IPS DF 19.7 (cell line): ENCODE results near the gene TP73.
A peak's percentile ranks its signal among the peaks of the same experiment; 100 is the strongest.
"Not testable (repeated sequence)": the region's sequence is repeated elsewhere in the genome, so short reads cannot be mapped to it uniquely, and the experiment has no call there.

Source experiments
- DNase-seq: peaks from one replicate; pipeline ENCODE4 v3.0.0-alpha.2; 2013; ENCODE audit warnings: low read depth, low spot score

Gene TP73

GRCh38 chr1:3741566-3742438 is 89.5 kb downstream of the TP73 start:
- DNase-seq: no peak

DNA sequence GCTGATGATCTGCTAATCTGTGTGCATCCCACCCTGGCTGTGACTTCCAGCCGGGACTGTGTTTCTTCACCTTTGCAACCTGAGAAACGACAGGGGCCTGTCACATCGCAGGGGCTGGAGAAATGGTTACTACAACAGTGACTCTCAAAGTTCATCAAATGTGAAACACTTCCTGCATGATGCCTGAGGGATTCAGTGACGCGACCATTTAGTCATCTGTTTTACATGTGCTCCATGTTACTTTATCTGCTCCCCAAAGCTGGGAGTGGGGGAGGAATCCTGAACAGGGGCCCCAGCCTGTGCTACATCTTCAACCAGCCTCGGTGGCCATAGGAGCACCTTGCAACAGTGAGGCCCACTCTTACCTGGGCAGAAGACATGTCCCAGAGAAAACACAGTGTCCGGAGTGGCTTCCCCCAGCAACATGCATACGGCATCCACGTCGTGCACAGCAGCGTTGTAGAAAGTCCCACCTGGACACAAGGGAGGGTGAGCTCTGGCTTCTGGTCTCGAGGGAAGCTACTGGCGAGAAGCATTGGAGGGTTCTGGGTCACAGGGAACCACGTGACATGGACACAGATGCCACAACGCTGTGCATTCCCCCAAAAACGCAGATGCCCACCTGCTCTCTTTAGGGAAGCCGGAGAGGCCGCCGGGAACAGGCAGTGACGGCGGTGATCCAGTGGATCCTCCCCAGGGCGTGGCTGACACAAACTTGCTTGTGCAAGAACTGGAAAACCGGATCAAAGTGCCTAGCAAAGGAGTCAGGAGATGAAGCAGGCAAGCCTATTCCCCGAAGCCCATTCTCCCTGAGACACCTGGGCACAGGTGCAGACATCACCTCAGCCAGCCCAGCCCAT is 90.4 kb downstream of the TP73 start:
- DNase-seq: no peak

DNA sequence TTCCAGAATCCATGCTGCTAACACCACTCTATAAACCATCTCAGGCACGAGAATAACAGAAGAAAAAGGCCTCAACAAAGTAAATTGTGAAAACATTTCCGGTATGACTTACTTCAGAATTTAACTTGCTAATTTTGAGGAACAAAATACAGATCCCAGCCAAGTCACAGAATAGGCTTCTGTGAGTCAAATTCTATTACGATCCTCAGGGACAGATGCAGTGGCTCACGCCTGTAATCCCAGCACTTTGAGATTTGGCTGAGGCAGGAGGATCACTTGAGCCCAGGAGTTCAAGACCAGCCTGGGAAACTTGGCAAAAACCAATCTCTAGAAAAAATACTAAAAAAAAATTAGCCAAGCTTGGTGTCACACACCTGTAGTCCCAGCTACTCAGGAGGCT is 91.1 kb downstream of the TP73 start:
- DNase-seq: no peak

GRCh38 chr1:3743826-3744225 is 91.5 kb downstream of the TP73 start:
- DNase-seq: no peak

DNA sequence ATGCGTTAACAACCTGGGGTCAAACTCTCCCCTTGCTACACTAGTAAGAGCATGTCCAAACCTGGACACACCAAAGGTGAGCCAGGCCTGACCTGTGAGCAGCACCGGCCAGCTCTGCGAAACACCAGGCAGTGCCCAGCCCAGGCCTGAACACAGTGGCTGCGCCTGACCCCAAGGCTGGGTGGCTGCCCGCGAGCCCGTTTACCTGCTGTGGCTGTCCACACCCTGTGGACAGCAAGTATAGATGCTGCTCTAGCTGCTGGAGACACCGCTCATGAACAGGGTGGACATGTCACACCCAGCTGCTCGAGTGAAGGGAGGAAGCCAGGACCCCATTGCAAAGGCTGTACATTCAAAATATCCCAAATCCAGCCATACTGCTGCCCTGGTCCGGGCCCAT is 92.3 kb downstream of the TP73 start:
- no peak for DNase-seq

GRCh38 chr1:3745071-3745470 is 92.8 kb downstream of the TP73 start:
- no peak for DNase-seq

GRCh38 chr1:3745590-3746381 is 93.5 kb downstream of the TP73 start:
- DNase-seq: no peak

DNA sequence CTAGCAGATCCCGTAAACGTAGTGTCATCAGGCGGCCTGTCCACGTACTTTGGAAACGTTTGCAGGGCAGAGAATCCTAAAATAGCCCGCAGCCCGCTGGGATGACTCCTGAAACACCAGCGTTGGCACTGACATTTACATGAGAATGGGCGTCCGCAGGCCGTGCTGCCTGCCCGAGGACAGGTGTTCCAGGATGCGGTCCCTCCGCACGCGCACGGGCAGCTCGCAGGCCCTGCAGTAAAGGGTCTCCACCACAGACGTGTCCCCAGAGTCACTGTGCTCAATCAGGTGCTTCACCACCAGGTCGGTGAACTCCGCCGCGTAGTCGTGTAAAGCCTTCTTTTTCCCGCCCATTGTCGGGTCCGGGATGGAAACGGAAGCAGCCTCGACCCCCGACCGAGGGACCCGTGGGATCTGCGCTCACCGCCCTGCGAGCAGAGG is 94.1 kb downstream of the TP73 start:
- no peak for DNase-seq

DNA sequence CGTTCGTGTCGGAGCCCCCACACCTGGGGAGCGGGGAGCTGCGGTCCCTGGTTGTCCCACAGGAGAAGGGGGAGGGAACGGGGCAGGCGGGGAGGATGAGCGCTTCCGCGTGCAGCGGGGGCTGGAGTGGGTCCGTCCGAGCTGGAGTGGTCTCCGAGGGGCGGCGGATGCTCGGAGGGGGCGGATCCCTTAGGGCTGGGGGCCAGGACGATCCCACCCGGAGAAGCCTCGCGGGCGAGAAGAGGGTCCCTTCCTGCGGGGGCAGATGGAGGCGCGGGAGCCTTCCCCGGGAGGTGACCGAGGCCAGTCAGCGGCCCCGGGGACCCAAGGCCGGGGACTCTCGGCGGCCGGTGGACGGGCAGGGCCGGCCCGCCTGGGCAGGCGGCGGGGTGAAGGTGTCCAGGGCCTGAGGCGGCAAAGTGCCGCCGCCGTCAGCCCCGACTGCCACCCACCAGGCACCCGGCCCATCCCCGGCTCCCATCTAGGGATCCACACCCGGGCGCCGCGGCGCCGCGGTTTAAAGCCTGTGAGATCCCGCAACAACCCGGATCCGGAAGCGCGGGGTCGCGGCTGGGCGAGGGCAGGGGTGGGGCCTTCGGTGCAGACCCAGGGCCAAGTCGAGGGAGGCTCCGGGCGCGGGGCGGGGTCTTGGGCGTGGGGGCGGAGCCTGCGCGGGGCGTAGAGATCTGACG is 94.7 kb downstream of the TP73 start:
- DNase-seq: peak; percentile 50

GRCh38 chr1:3747522-3747848 is 95.2 kb downstream of the TP73 start:
- DNase-seq: no peak

- no peak for DNase-seq
Measured at GRCh38 chr1:3747903-3748302, 95.6 kb downstream of the TP73 start.

GRCh38 chr1:3748316-3748900 is 96.1 kb downstream of the TP73 start:
- not testable (repeated sequence) for DNase-seq

GRCh38 chr1:3749512-3749911 is 97.2 kb downstream of the TP73 start:
- no peak for DNase-seq

DNA sequence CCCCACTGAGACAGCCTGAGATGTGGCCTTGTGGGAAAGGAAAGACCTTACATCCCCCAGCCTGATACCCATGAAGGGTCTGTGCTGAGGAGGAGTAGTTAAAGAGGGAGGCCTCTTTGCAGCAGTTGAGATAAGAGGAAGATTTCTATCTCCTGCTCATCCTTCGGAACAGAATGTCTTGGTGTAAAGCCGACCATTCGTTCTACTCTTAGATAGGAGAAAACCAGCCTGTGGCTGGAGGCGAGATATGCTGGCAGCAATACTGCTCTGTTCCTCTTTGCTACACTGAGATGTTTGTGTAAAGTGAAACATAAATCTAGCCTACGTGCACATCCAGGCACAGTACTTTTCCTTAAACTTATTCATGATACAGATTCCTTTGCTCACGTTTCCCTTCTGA is 98.4 kb downstream of the TP73 start:
- no peak for DNase-seq

GRCh38 chr1:3752400-3752945 is 100.2 kb downstream of the TP73 start, which contains the start of gene CCDC27:
Gene CCDC27 (plus strand): TSS chr1:3752450. CDS start chr1:3752482, 32 bp downstream.
- DNase-seq: no peak

- no peak for DNase-seq
Measured at GRCh38 chr1:3753656-3754454, 101.5 kb downstream of the TP73 start.

- DNase-seq: no peak
Measured at GRCh38 chr1:3756394-3756793, 104.1 kb downstream of the TP73 start.

GRCh38 chr1:3759164-3759563 is 106.8 kb downstream of the TP73 start:
- DNase-seq: no peak

- DNase-seq: no peak
Measured at GRCh38 chr1:3759796-3760195, 107.5 kb downstream of the TP73 start.
